Fibroblast of lung (primary cell): ENCODE results near the gene ACOT8.

Source experiments
- CTCF ChIP-seq, 2 donors: IDR thresholded peaks in 1 of 2; conservative IDR thresholded peaks in 1 of 2; 1 replicate in 1 of 2; 2 replicates in 1 of 2; pipeline ENCODE4 v1.5.1; 2011 to 2012; ENCODE audit warnings: low read length in 2 of 2, control low read depth in 1 of 2, inconsistent platforms in 1 of 2, low read depth in 1 of 2, mild to moderate bottlenecking in 1 of 2
- EZH2 ChIP-seq: IDR thresholded peaks from 2 replicates; pipeline ENCODE4 v1.5.1; 2012; ENCODE audit warnings: low read length, control low read depth, mild to moderate bottlenecking; ENCODE audit errors: missing control alignments

GRCh38 chr20:45850238-45850637 is 7.0 kb downstream of the ACOT8 start:
- TF ChIP-seq CTCF (conservative IDR thresholded peaks at IDR 0.05 in 1 of 2, IDR thresholded peaks at IDR 0.05 in 1 of 2; ENCODE audit: low read depth in 1 of 2, low read length in 2 of 2) (no peak), EZH2 (no peak)
